Body of pancreas (tissue), 4 donors: Measurements from ENCODE around the gene THOC7.

Experiments
- CTCF ChIP-seq, 7 experiments: fragments of 450-650 bp in 4 of 7; fragments of 200-600 bp in 3 of 7; sonication (generic) in 3 of 7; IDR thresholded peaks; one replicate each; pipeline ENCODE4 v1.5.1; 2016 to 2019; ENCODE audit warnings: antibody characterized with exemption in 7 of 7
- POLR2A ChIP-seq, 3 donors: fragments of 450-650 bp; IDR thresholded peaks; one replicate each; pipeline ENCODE4 v1.6.1; 2016; ENCODE audit warnings: antibody characterized with exemption in 3 of 3, mild to moderate bottlenecking in 2 of 3

GRCh38 chr3:63891518-63891917 lies 27.9 kb upstream of the THOC7 start:
- TF ChIP-seq CTCF (IDR thresholded peaks at IDR 0.05) = no peak
- TF ChIP-seq POLR2A (IDR thresholded peaks at IDR 0.05) = no peak
